Measurements from ENCODE around the gene HTRA2. TPM values are rescaled to one million over a fixed set of nuclear protein-coding genes. Genes with fewer than 3 reads are reported as not detected.

Gene HTRA2
- total RNA-seq, 1 donor = 32.9 TPM

GRCh38 chr2:74535440-74535965 is 5.8 kb downstream of the HTRA2 start:
- DNase-seq (ENCODE audit: low read depth) = no peak
- TF ChIP-seq CTCF (IDR thresholded peaks at IDR 0.05; ENCODE audit: insufficient read depth, low read length) = no peak
- no peak overlapping the region for H3K4me3 ChIP-seq (ENCODE audit: low read depth, low read length)

- H3K4me3 ChIP-seq (ENCODE audit: low read depth, low read length) = no peak overlapping the region
- no peak for DNase-seq (ENCODE audit: low read depth)
- TF ChIP-seq CTCF (IDR thresholded peaks at IDR 0.05; ENCODE audit: insufficient read depth, low read length) = no peak
Measured at GRCh38 chr2:74536166-74536950, 6.6 kb downstream of the HTRA2 start.

- no peak overlapping the region for H3K4me3 ChIP-seq (ENCODE audit: low read depth, low read length)
- no peak for TF ChIP-seq CTCF (IDR thresholded peaks at IDR 0.05; ENCODE audit: insufficient read depth, low read length)
- peak; percentile 65 for DNase-seq (ENCODE audit: low read depth)
Measured at GRCh38 chr2:74537140-74537539, 7.4 kb downstream of the HTRA2 start.

GRCh38 chr2:74538881-74539339 is 9.2 kb downstream of the HTRA2 start:
- TF ChIP-seq CTCF (IDR thresholded peaks at IDR 0.05; ENCODE audit: insufficient read depth, low read length) = no peak

GRCh38 chr2:74540291-74540690 is 10.6 kb downstream of the HTRA2 start:
- TF ChIP-seq CTCF (IDR thresholded peaks at IDR 0.05; ENCODE audit: insufficient read depth, low read length) = no peak
- H3K4me3 ChIP-seq (ENCODE audit: low read depth, low read length) = no peak overlapping the region
- DNase-seq (ENCODE audit: low read depth) = peak; percentile 92

More at GRCh38 chr2:74538881-74539339, 9.2 kb downstream of the HTRA2 start:
- no peak overlapping the region for H3K4me3 ChIP-seq (ENCODE audit: low read depth, low read length)
- DNase-seq (ENCODE audit: low read depth) = no peak

DNA sequence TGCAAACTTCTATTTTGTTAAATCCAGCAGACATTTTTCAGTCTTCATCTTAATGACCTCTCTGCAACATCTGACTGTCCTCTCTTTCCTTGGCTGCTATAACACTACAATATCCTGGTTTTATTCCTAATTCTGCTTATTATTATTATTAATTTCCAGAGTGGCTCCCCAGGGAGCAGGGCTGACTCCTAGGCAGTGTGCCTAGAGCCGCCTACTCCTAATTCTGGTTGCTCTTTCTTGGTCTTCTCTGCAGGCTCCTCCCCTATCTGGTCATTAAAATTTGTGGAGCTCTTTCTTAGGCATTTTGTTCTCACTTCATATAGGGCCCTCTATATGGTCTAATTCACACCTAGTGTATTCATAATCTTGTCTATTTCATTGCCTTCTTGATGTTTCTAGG is 13.2 kb downstream of the HTRA2 start:
- H3K4me3 ChIP-seq (ENCODE audit: low read depth, low read length) = no peak overlapping the region
- DNase-seq (ENCODE audit: low read depth) = no peak
- no peak for TF ChIP-seq CTCF (IDR thresholded peaks at IDR 0.05; ENCODE audit: insufficient read depth, low read length)

Data from fibroblast of the aortic adventitia (primary cell).